GM21576 (cell line): ENCODE results near the gene RMND1.
"Not testable (repeated sequence)": the region's sequence is repeated elsewhere in the genome, so short reads cannot be mapped to it uniquely, and the experiment has no call there.

Experiments
- ATAC-seq: cut with Tn5 transposase; IDR thresholded peaks from one replicate; pipeline ENCODE4 v1.9.1; 2021; ENCODE audit warnings: mild to moderate bottlenecking, moderate library complexity; ENCODE audit not compliant: unreplicated experiment

RMND1 gene

GRCh38 chr6:151388997-151389617, 62.8 kb downstream of the RMND1 start:
- no peak for ATAC-seq

GRCh38 chr6:151388236-151388635, 63.7 kb downstream of the RMND1 start:
- no peak for ATAC-seq

GRCh38 chr6:151387175-151387970, 64.6 kb downstream of the RMND1 start:
- ATAC-seq = no peak

GRCh38 chr6:151385177-151385576, 66.7 kb downstream of the RMND1 start:
- no peak for ATAC-seq

GRCh38 chr6:151384151-151384550, 67.8 kb downstream of the RMND1 start:
- no peak for ATAC-seq

GRCh38 chr6:151382631-151383030, 69.3 kb downstream of the RMND1 start:
- ATAC-seq = not testable (repeated sequence)

GRCh38 chr6:151381722-151382121, 70.2 kb downstream of the RMND1 start:
- ATAC-seq = no peak

- no peak for ATAC-seq
These were observed 71.1 kb downstream of the RMND1 start for GRCh38 chr6:151380848-151381205.

- ATAC-seq = peak; percentile 66
These were observed 71.7 kb downstream of the RMND1 start for GRCh38 chr6:151379933-151380847.

GRCh38 chr6:151377095-151377494, 74.8 kb downstream of the RMND1 start:
- ATAC-seq = no peak

- no peak for ATAC-seq
These were observed 75.5 kb downstream of the RMND1 start for GRCh38 chr6:151376440-151376839.

- no peak for ATAC-seq
These were observed 76.1 kb downstream of the RMND1 start for GRCh38 chr6:151375833-151376232.

- ATAC-seq = no peak
These were observed 77.8 kb downstream of the RMND1 start for GRCh38 chr6:151374036-151374683.

GRCh38 chr6:151372164-151372563, 79.8 kb downstream of the RMND1 start:
- ATAC-seq = no peak

- no peak for ATAC-seq
These were observed 81.3 kb downstream of the RMND1 start for GRCh38 chr6:151370509-151371078.

GRCh38 chr6:151365233-151365632, 86.7 kb downstream of the RMND1 start:
- no peak for ATAC-seq

GRCh38 chr6:151359486-151359885, 92.4 kb downstream of the RMND1 start:
- ATAC-seq = no peak

- no peak for ATAC-seq
These were observed 93.5 kb downstream of the RMND1 start for GRCh38 chr6:151358475-151358874.

GRCh38 chr6:151357758-151358436, 94.0 kb downstream of the RMND1 start:
- no peak for ATAC-seq

GRCh38 chr6:151356983-151357382, 94.9 kb downstream of the RMND1 start:
- ATAC-seq = not testable (repeated sequence)
